ENCODE data around the gene TMEM38B. TPM values are rescaled to one million over a fixed set of nuclear protein-coding genes. Genes with fewer than 3 reads are reported as not detected.

Gene TMEM38B, protein sequence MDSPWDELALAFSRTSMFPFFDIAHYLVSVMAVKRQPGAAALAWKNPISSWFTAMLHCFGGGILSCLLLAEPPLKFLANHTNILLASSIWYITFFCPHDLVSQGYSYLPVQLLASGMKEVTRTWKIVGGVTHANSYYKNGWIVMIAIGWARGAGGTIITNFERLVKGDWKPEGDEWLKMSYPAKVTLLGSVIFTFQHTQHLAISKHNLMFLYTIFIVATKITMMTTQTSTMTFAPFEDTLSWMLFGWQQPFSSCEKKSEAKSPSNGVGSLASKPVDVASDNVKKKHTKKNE
- 10.6 and 12.4 TPM in 2 replicates for total RNA-seq

DNA sequence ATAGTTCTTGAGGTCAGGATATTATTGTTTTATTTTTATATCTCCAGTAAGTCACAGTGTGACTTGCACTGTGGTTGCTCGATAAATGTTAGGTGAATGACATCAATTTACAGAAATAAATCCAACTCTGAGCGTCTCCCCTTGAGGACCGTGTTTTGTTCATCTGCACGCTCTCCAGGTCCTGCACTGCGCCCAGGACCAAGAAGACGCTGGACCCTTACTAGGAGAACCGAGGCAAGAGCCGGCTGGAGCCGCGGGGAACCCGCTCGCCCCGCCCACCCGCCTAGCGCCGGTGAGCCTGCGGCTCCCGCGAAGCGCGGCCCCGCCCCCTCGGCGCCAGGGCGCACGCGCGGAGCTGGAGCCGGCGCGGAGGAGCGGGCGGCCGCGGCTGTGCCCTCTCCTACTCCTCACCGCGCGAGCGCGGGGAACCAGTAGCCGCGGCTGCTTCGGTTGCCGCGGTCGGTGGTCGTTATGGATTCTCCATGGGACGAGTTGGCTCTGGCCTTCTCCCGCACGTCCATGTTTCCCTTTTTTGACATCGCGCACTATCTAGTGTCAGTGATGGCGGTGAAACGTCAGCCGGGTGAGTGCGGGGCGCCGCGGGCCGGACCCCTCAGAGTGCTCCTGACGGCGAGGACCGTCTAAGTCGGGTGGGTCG lies at the start of gene TMEM38B:
TSS of gene TMEM38B (plus strand) at position 352 of the 658 bp plus-strand sequence. CDS start at position 472, 120 bp downstream.

DNA sequence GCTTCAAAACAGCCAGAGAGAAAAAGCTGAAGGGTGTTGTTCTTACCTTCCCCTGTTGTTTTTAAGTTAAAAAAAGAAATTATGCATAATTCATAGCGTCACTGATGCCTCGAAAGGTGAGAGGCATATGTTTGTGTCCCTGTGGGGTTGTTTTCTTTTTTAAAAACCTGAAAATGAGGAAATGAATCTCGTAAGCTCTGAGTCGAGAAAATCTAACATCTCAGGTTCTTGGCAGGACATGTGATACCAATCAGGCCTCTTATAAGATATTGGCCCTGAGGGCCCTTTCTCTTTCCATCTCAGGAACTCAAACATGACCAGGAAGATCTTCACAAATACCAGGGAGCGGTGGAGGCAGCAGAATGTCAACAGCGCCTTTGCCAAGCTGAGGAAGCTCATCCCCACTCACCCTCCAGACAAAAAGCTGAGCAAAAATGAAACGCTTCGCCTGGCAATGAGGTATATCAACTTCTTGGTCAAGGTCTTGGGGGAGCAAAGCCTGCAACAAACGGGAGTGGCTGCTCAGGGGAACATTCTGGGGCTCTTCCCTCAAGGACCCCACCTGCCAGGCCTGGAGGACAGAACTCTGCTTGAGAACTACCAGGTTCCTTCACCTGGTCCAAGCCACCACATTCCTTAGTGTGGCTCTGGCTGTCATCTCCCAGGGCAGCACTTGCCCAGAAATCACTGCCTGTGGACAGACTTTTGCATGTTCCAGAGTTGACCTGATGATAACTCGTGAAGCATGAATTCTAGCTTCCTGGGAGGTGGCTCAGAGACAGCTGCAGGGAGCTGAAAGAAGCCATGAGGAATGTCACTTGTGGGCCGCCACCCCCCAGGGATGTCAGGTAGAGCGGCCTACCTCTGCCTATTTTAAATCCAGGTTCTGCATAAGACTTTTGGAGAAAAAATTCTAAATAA lies 31.9 kb upstream of the TMEM38B start, which contains the start of gene TAL2:
TSS of gene TAL2 (plus strand) at position 274 of the 921 bp plus-strand sequence. CDS start at position 314, 40 bp downstream.

Other genes starting within 250 kb of the TMEM38B start
- 9.3 and 10.5 TPM in 2 replicates for gene FSD1L, start 246.5 kb upstream of the TMEM38B start, total RNA-seq
- gene FKTN, start 136.4 kb upstream of the TMEM38B start, total RNA-seq = 49.6 and 64.0 TPM in 2 replicates
- gene TAL2, start 32.1 kb upstream of the TMEM38B start, total RNA-seq = not detected in 2 replicates

Measured in thoracic aorta endothelial cell (primary cell).